ENCODE data around the gene GNAL.
"Not testable (repeated sequence)": the region's sequence is repeated elsewhere in the genome, so short reads cannot be mapped to it uniquely, and the experiment has no call there.

- not testable (repeated sequence) for TF ChIP-seq CTCF, POLR2A (IDR thresholded peaks at IDR 0.05)
These were observed 165.5 kb downstream of the GNAL start for GRCh38 chr18:11854554-11854953.

Measured in body of pancreas (tissue), 4 donors.